SK-N-SH treated with all-trans-retinoic acid at 6 μM for 48 hours (cell line): ENCODE data around the gene XK.

Source experiments
- ATAC-seq: fragments of 200-7000 bp; cut with Tn5 transposase; 3 replicates; pipeline ENCODE4 v1.9.1; 2020; ENCODE audit warnings: mild to moderate bottlenecking, moderate library complexity
- ARNTL ChIP-seq: fragments of 450-650 bp; formaldehyde crosslinking; IDR thresholded peaks from 2 replicates; pipeline ENCODE4 v1.5.0; 2020; ENCODE audit warnings: low read depth, mild to moderate bottlenecking, moderate library complexity, borderline replicate concordance
- BACH2 ChIP-seq: fragments of 250-450 bp; sonication (Bioruptor Pico); IDR thresholded peaks from 2 replicates; pipeline ENCODE4 v1.9.0; 2021; ENCODE audit warnings: mild to moderate bottlenecking, borderline replicate concordance
- CSDC2 ChIP-seq: fragments of 250-450 bp; sonication (Bioruptor Pico); IDR thresholded peaks from 2 replicates; pipeline ENCODE4 v1.5.0; 2020; ENCODE audit warnings: mild to moderate bottlenecking, moderate library complexity
- ESRRG ChIP-seq: fragments of 250-450 bp; sonication (Bioruptor Pico); IDR thresholded peaks from 2 replicates; pipeline ENCODE4 v1.6.1; 2021; ENCODE audit warnings: mild to moderate bottlenecking
- GLIS3 ChIP-seq: fragments of 250-450 bp; sonication (Bioruptor Pico); IDR thresholded peaks from 2 replicates; pipeline ENCODE4 v1.5.0; 2020; ENCODE audit warnings: mild to moderate bottlenecking, moderate library complexity
- ISL1 ChIP-seq: fragments of 250-450 bp; sonication (Bioruptor Pico); IDR thresholded peaks from 2 replicates; pipeline ENCODE4 v2.1.2; 2022; ENCODE audit warnings: mild to moderate bottlenecking, moderate library complexity
- PPARA ChIP-seq: fragments of 250-450 bp; sonication (Bioruptor Pico); IDR thresholded peaks from 2 replicates; pipeline ENCODE4 v1.5.0; 2020; ENCODE audit warnings: mild to moderate bottlenecking, borderline replicate concordance
- SNAI2 ChIP-seq: fragments of 250-450 bp; sonication (Bioruptor Pico); IDR thresholded peaks from 2 replicates; pipeline ENCODE4 v1.5.0; 2020; ENCODE audit warnings: mild to moderate bottlenecking, moderate library complexity
- TCF4 ChIP-seq: fragments of 250-450 bp; sonication (Bioruptor Pico); IDR thresholded peaks from 2 replicates; pipeline ENCODE4 v1.8.0; 2021; ENCODE audit warnings: mild to moderate bottlenecking, moderate library complexity, borderline replicate concordance
- TOX ChIP-seq: fragments of 250-450 bp; sonication (Bioruptor Pico); IDR thresholded peaks from 2 replicates; pipeline ENCODE4 v1.8.0; 2021; ENCODE audit warnings: mild to moderate bottlenecking, moderate library complexity, borderline replicate concordance
- ZC3H10 ChIP-seq: fragments of 250-450 bp; sonication (Bioruptor Pico); IDR thresholded peaks from 2 replicates; pipeline ENCODE4 v1.5.1; 2021; ENCODE audit warnings: mild to moderate bottlenecking, moderate library complexity
- ZFP30 ChIP-seq: fragments of 450-650 bp; formaldehyde crosslinking; IDR thresholded peaks from 2 replicates; pipeline ENCODE4 v1.5.0; 2022; ENCODE audit warnings: mild to moderate bottlenecking, moderate library complexity
- ZNF70 ChIP-seq: fragments of 450-650 bp; formaldehyde crosslinking; IDR thresholded peaks from 2 replicates; pipeline ENCODE4 v1.5.0; 2020; ENCODE audit warnings: mild to moderate bottlenecking, moderate library complexity
- ZNF8 ChIP-seq: fragments of 450-650 bp; formaldehyde crosslinking; IDR thresholded peaks from 2 replicates; pipeline ENCODE4 v1.5.0; 2020; ENCODE audit warnings: mild to moderate bottlenecking, moderate library complexity
- TF ChIP-seq, protein P1 (sequence below): fragments of 250-450 bp; sonication (Bioruptor Pico); IDR thresholded peaks from 2 replicates; pipeline ENCODE4 v1.5.0; 2020; ENCODE audit warnings: mild to moderate bottlenecking, moderate library complexity
- TF ChIP-seq, protein P2 (sequence below): fragments of 250-450 bp; sonication (Bioruptor Pico); IDR thresholded peaks from 2 replicates; pipeline ENCODE4 v1.8.0; 2021; ENCODE audit warnings: low read depth, mild to moderate bottlenecking, moderate library complexity, borderline replicate concordance
- TF ChIP-seq, protein P3 (sequence below): fragments of 250-450 bp; sonication (Bioruptor Pico); IDR thresholded peaks from 2 replicates; pipeline ENCODE4 v1.5.1; 2020; ENCODE audit warnings: low read depth, mild to moderate bottlenecking, moderate library complexity
- TF ChIP-seq, protein P4 (sequence below): fragments of 250-450 bp; sonication (Bioruptor Pico); IDR thresholded peaks from 2 replicates; pipeline ENCODE4 v1.8.0; 2020; ENCODE audit warnings: mild to moderate bottlenecking, moderate library complexity, borderline replicate concordance

The XK gene

DNA sequence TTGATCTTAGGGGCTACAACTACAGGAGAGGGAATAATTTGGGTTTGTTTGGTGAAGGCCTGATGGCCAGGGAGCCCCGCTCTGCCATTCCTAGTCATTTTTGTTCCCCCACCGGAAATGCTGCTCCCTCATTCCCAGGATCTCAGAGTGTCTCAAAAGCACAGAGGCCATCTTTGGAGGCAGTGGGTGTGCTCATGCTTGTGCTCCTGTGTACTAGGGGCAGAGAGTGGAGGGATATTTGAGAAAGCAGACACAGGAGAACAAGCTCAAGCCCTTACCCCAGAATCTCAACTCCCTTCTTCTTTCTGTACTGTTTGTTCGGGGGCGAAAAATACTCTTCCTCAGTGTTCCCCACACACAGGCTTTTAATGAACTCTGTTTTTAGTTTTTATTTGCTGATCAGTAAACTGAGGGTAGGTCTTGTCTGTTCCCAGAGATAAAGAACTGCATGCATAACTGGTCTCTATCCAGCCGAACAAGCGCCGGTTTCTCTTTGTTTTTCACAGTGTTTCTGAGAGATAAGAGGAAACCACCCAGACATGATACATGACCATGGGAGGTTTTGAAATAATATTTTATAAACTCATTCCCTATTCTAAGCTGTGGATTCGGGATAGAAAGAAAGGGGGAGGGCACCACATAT lies 32.9 kb upstream of the XK start:
- TF ChIP-seq, protein P1, sequence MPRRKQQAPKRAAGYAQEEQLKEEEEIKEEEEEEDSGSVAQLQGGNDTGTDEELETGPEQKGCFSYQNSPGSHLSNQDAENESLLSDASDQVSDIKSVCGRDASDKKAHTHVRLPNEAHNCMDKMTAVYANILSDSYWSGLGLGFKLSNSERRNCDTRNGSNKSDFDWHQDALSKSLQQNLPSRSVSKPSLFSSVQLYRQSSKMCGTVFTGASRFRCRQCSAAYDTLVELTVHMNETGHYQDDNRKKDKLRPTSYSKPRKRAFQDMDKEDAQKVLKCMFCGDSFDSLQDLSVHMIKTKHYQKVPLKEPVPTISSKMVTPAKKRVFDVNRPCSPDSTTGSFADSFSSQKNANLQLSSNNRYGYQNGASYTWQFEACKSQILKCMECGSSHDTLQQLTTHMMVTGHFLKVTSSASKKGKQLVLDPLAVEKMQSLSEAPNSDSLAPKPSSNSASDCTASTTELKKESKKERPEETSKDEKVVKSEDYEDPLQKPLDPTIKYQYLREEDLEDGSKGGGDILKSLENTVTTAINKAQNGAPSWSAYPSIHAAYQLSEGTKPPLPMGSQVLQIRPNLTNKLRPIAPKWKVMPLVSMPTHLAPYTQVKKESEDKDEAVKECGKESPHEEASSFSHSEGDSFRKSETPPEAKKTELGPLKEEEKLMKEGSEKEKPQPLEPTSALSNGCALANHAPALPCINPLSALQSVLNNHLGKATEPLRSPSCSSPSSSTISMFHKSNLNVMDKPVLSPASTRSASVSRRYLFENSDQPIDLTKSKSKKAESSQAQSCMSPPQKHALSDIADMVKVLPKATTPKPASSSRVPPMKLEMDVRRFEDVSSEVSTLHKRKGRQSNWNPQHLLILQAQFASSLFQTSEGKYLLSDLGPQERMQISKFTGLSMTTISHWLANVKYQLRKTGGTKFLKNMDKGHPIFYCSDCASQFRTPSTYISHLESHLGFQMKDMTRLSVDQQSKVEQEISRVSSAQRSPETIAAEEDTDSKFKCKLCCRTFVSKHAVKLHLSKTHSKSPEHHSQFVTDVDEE (CRISPR knock-in tag), result no peak
- no peak for TF ChIP-seq GLIS3 (CRISPR knock-in tag)
- TF ChIP-seq, protein P2, sequence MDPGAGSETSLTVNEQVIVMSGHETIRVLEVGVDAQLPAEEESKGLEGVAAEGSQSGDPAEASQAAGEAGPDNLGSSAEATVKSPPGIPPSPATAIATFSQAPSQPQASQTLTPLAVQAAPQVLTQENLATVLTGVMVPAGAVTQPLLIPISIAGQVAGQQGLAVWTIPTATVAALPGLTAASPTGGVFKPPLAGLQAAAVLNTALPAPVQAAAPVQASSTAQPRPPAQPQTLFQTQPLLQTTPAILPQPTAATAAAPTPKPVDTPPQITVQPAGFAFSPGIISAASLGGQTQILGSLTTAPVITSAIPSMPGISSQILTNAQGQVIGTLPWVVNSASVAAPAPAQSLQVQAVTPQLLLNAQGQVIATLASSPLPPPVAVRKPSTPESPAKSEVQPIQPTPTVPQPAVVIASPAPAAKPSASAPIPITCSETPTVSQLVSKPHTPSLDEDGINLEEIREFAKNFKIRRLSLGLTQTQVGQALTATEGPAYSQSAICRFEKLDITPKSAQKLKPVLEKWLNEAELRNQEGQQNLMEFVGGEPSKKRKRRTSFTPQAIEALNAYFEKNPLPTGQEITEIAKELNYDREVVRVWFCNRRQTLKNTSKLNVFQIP (CRISPR knock-in tag), result no peak
- TF ChIP-seq ARNTL (CRISPR knock-in tag), result no peak
- no peak for ATAC-seq

DNA sequence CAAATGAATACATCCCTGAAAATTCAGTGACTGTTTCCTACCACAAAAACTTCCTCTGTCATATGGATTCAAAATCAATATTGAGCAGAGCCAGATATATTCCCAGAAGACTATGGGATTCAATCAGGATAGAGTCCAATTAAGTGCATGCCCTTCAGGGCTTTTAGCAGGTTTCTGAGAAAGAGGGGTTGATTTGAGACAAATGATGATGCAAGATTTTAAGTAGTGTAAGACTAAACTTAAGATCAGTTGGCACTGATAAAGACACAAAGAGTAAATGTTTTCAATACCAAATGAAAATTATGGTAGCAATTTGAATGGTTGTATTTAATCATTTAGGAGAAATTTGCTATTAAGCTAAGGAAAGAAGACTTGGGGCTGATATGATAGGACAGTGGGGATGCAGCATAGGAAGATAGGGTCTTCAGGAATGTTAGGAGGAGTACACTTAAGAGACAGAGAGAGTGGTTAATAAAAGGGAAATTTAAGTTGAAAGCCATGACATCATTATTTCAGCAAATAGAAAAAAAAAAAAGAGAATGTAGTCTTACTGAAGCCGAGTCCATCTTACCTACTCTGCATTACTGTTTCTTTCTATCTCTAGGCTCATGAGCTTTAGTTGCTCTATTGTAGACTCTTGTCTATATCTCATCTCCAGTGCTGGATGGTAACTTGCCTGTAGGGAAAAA lies 32.0 kb upstream of the XK start:
- TF ChIP-seq SNAI2, result no peak
- TF ChIP-seq, protein P3, sequence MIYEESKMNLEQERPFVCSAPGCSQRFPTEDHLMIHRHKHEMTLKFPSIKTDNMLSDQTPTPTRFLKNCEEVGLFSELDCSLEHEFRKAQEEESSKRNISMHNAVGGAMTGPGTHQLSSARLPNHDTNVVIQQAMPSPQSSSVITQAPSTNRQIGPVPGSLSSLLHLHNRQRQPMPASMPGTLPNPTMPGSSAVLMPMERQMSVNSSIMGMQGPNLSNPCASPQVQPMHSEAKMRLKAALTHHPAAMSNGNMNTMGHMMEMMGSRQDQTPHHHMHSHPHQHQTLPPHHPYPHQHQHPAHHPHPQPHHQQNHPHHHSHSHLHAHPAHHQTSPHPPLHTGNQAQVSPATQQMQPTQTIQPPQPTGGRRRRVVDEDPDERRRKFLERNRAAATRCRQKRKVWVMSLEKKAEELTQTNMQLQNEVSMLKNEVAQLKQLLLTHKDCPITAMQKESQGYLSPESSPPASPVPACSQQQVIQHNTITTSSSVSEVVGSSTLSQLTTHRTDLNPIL (CRISPR knock-in tag), result no peak
- no peak for TF ChIP-seq ZNF70 (CRISPR knock-in tag)
- TF ChIP-seq TOX, result no peak
- no peak for TF ChIP-seq TCF4 (CRISPR knock-in tag)
- TF ChIP-seq ZNF8, result no peak
- TF ChIP-seq ZFP30 (CRISPR knock-in tag), result no peak
- TF ChIP-seq ISL1, result no peak
- TF ChIP-seq, protein P2 (CRISPR knock-in tag), result no peak
- TF ChIP-seq, protein P1 (CRISPR knock-in tag), result no peak
- TF ChIP-seq PPARA (CRISPR knock-in tag), result no peak
- no peak for TF ChIP-seq BACH2
- no peak for TF ChIP-seq GLIS3 (CRISPR knock-in tag)
- no peak for TF ChIP-seq CSDC2
- no peak for TF ChIP-seq ZC3H10 (CRISPR knock-in tag)
- no peak for TF ChIP-seq ARNTL (CRISPR knock-in tag)
- no peak for TF ChIP-seq ESRRG (CRISPR knock-in tag)
- no peak for ATAC-seq

DNA sequence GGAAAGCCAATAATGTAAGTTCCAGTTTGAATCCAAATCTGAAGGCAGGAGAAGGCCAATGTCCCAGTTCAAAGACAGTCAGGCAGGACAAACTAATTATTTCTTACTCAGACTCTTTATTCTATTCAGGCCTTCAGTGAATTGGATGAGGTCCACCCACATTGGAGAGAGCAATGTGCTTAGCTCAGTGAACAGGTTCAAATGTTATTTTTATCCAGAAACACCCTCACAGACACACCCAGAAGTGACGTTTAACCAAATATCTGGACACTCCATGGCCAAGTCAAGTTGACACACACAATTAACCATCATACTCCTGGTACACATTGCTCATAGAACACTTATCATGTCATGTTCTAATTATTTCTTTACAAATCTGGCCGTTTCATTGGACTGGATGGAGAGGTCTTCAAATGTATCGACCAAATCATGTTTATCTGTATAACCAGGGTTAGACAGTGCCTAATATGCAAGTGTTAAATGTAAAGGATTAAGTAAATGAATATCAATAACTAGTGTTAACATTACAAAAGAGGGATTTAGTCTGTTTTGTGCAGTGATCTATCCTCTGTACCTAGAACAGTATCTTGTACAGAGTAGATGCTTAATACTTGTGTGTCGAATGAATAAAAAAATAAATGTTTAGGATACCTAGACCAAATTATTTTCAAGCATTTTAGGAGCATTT lies 27.1 kb upstream of the XK start:
- ATAC-seq, result no peak
- TF ChIP-seq, protein P4, sequence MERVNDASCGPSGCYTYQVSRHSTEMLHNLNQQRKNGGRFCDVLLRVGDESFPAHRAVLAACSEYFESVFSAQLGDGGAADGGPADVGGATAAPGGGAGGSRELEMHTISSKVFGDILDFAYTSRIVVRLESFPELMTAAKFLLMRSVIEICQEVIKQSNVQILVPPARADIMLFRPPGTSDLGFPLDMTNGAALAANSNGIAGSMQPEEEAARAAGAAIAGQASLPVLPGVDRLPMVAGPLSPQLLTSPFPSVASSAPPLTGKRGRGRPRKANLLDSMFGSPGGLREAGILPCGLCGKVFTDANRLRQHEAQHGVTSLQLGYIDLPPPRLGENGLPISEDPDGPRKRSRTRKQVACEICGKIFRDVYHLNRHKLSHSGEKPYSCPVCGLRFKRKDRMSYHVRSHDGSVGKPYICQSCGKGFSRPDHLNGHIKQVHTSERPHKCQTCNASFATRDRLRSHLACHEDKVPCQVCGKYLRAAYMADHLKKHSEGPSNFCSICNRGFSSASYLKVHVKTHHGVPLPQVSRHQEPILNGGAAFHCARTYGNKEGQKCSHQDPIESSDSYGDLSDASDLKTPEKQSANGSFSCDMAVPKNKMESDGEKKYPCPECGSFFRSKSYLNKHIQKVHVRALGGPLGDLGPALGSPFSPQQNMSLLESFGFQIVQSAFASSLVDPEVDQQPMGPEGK, result no peak
- TF ChIP-seq GLIS3 (CRISPR knock-in tag), result no peak
- TF ChIP-seq, protein P2 (CRISPR knock-in tag), result no peak
- TF ChIP-seq, protein P1 (CRISPR knock-in tag), result no peak
